Measurements from ENCODE around the gene MAS1.

DNA sequence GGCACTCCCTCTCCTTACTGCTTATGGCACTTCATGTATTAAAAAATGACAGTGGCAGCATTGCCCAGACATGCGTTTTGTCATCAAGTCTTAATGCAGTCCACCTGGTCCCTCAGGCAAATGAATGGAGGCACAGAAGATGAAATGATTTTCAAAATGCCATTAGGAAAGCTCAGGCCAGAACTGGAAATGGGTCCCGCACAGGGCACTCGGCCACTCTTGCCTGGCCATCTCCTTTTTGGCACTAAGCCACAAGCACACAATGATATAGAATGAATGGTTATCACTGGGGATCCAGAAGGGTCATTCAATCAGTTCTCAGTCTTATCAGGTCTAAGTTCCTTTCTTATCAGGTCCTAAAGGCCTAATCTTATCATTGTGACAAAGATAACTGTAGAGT is 15.6 kb downstream of the MAS1 start:
- TF ChIP-seq GATA2 (CRISPR knock-in tag; IDR thresholded peaks at IDR 0.05) (peak; percentile 87), JUND (IDR thresholded peaks at IDR 0.05) (no peak), EP300 (IDR thresholded peaks at IDR 0.05; ENCODE audit: borderline replicate concordance in 1 of 2, low read depth in 1 of 2, low read length in 1 of 2) (no peak)
- TF ChIP-seq, protein P1, sequence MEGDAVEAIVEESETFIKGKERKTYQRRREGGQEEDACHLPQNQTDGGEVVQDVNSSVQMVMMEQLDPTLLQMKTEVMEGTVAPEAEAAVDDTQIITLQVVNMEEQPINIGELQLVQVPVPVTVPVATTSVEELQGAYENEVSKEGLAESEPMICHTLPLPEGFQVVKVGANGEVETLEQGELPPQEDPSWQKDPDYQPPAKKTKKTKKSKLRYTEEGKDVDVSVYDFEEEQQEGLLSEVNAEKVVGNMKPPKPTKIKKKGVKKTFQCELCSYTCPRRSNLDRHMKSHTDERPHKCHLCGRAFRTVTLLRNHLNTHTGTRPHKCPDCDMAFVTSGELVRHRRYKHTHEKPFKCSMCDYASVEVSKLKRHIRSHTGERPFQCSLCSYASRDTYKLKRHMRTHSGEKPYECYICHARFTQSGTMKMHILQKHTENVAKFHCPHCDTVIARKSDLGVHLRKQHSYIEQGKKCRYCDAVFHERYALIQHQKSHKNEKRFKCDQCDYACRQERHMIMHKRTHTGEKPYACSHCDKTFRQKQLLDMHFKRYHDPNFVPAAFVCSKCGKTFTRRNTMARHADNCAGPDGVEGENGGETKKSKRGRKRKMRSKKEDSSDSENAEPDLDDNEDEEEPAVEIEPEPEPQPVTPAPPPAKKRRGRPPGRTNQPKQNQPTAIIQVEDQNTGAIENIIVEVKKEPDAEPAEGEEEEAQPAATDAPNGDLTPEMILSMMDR (IDR thresholded peaks at IDR 0.05) = no peak
- TF ChIP-seq, protein P2, sequence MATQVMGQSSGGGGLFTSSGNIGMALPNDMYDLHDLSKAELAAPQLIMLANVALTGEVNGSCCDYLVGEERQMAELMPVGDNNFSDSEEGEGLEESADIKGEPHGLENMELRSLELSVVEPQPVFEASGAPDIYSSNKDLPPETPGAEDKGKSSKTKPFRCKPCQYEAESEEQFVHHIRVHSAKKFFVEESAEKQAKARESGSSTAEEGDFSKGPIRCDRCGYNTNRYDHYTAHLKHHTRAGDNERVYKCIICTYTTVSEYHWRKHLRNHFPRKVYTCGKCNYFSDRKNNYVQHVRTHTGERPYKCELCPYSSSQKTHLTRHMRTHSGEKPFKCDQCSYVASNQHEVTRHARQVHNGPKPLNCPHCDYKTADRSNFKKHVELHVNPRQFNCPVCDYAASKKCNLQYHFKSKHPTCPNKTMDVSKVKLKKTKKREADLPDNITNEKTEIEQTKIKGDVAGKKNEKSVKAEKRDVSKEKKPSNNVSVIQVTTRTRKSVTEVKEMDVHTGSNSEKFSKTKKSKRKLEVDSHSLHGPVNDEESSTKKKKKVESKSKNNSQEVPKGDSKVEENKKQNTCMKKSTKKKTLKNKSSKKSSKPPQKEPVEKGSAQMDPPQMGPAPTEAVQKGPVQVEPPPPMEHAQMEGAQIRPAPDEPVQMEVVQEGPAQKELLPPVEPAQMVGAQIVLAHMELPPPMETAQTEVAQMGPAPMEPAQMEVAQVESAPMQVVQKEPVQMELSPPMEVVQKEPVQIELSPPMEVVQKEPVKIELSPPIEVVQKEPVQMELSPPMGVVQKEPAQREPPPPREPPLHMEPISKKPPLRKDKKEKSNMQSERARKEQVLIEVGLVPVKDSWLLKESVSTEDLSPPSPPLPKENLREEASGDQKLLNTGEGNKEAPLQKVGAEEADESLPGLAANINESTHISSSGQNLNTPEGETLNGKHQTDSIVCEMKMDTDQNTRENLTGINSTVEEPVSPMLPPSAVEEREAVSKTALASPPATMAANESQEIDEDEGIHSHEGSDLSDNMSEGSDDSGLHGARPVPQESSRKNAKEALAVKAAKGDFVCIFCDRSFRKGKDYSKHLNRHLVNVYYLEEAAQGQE (IDR thresholded peaks at IDR 0.05; ENCODE audit: low read depth, low read length) = no peak
